LNCAP (cell line): ENCODE measurements around the gene SUZ12.
"Not testable (repeated sequence)": the region's sequence is repeated elsewhere in the genome, so short reads cannot be mapped to it uniquely, and the experiment has no call there.

Experiments
- TF ChIP-seq, protein P1 (sequence below): fragments of 450-650 bp; IDR thresholded peaks from 2 replicates; pipeline ENCODE4 v1.5.1; 2017; ENCODE audit warnings: mild to moderate bottlenecking

Gene SUZ12

GRCh38 chr17:31936615-31937609 is at the start of gene SUZ12:
TSS of gene SUZ12 (plus strand) at chr17:31937007. CDS start at chr17:31937247, 240 bp downstream.
- TF ChIP-seq, protein P1, sequence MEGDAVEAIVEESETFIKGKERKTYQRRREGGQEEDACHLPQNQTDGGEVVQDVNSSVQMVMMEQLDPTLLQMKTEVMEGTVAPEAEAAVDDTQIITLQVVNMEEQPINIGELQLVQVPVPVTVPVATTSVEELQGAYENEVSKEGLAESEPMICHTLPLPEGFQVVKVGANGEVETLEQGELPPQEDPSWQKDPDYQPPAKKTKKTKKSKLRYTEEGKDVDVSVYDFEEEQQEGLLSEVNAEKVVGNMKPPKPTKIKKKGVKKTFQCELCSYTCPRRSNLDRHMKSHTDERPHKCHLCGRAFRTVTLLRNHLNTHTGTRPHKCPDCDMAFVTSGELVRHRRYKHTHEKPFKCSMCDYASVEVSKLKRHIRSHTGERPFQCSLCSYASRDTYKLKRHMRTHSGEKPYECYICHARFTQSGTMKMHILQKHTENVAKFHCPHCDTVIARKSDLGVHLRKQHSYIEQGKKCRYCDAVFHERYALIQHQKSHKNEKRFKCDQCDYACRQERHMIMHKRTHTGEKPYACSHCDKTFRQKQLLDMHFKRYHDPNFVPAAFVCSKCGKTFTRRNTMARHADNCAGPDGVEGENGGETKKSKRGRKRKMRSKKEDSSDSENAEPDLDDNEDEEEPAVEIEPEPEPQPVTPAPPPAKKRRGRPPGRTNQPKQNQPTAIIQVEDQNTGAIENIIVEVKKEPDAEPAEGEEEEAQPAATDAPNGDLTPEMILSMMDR, result not testable (repeated sequence)

DNA sequence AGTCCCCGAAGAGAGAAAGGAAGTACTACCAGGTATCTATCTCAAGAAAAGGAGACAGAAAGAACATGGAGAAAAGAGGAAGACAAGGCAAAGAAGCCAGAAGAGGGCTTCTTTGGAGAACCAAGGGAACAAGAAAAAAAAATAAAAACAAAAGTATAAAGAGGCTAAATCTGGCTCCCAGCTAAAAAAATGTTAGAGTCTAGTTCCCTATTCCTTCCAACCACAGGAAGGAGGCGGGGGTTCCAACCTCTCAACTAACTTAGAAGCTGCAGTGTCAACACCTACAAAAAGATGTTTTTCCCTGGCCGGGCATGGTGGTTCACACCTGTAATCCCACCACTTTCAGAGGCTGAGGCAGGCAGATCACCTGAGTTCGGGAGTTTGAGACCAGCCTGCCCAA is 48.7 kb upstream of the SUZ12 start:
- TF ChIP-seq, protein P1, result no peak

DNA sequence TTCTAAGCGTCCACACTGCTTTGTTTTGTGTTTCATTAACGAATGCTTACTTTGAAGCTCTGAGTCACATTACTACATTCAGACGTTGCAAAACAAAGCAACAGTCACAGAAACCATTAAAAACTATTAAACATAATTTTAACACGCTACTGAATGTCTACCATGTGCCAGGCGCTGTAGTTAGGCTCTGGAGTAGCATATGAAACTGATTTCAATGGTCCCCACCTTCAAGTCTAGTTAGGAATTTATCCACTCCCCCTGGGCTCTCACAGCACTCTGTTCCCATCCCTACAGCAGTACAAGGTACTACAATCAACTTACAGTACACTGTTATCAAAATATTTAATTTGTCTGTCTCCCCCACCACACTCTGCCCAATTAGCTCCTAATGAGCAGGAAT is 35.9 kb upstream of the SUZ12 start:
- TF ChIP-seq, protein P1, result no peak

DNA sequence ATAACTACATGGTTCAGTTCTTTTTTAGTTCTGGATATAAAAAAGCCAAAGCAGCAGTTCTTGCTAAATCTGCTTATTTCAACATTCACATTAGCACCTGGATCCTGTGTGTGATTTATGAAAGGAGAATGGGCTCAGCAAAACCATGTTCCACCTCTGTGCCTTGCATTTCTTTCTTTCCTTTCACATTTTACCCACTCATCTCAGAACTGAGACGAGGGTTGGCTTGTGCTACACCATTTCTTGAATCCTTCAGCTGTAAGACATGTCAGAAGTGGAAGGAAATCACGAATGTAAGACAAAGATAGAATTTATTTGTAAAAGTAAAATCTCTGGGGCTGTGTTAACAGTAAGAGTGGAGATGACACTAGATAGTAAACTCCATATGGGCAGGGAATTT is 34.1 kb upstream of the SUZ12 start:
- TF ChIP-seq, protein P1, result no peak

DNA sequence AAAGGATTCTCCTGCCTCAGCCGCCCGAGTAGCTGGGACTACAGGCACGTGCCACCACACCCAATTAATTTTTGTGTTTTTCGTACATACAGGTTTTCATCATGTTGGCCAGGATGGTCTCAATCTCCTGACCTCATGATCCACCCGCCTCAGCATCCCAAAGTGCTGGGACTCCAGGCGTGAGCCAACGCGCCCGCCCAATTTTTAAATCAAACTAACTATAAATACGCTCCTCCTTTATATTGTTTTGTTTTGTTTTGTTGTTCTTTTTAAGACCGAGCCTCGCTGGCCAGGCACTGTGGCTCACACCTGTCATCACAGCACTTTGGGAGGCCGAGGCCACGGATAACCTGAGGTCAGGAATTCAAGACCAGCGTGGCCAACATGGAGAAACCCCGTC is 33.4 kb upstream of the SUZ12 start:
- TF ChIP-seq, protein P1, result no peak

GRCh38 chr17:31907342-31907962 is 29.4 kb upstream of the SUZ12 start:
- TF ChIP-seq, protein P1, result no peak

GRCh38 chr17:31908386-31908785 is 28.4 kb upstream of the SUZ12 start:
- TF ChIP-seq, protein P1, result no peak
